HuH-7.5 (cell line): ENCODE results near the gene P2RY8.
A peak's percentile ranks its signal among the peaks of the same experiment; 100 is the strongest.
"Not testable (repeated sequence)": the region's sequence is repeated elsewhere in the genome, so short reads cannot be mapped to it uniquely, and the experiment has no call there.

ENCODE experiments used
- DNase-seq: peaks from one replicate; pipeline ENCODE4 v3.0.0; 2011; ENCODE audit warnings: low spot score

The P2RY8 gene

GRCh38 chrX:1520350-1520749, 16.6 kb downstream of the P2RY8 start:
- no peak for DNase-seq

GRCh38 chrX:1519022-1519497, 17.9 kb downstream of the P2RY8 start:
- DNase-seq = no peak

GRCh38 chrX:1518512-1518911, 18.5 kb downstream of the P2RY8 start:
- no peak for DNase-seq

GRCh38 chrX:1516596-1517104, 20.3 kb downstream of the P2RY8 start:
- no peak for DNase-seq

GRCh38 chrX:1511829-1512228, 25.2 kb downstream of the P2RY8 start:
- DNase-seq = no peak

- DNase-seq = no peak
Observed at GRCh38 chrX:1511150-1511549, 25.8 kb downstream of the P2RY8 start.

GRCh38 chrX:1507511-1508463, 29.2 kb downstream of the P2RY8 start:
- DNase-seq = no peak

- DNase-seq = no peak
Observed at GRCh38 chrX:1506916-1507315, 30.1 kb downstream of the P2RY8 start.

GRCh38 chrX:1502853-1503252, 34.1 kb downstream of the P2RY8 start:
- no peak for DNase-seq

- no peak for DNase-seq
Observed at GRCh38 chrX:1502241-1502640, 34.7 kb downstream of the P2RY8 start.

GRCh38 chrX:1500701-1501624, 36.0 kb downstream of the P2RY8 start:
- DNase-seq = no peak

GRCh38 chrX:1496076-1496475, 40.9 kb downstream of the P2RY8 start:
- DNase-seq = no peak

- no peak for DNase-seq
Observed at GRCh38 chrX:1493877-1494510, 43.0 kb downstream of the P2RY8 start.

GRCh38 chrX:1493412-1493811, 43.6 kb downstream of the P2RY8 start:
- no peak for DNase-seq

- no peak for DNase-seq
Observed at GRCh38 chrX:1492421-1493012, 44.5 kb downstream of the P2RY8 start.

GRCh38 chrX:1491851-1492349, 45.1 kb downstream of the P2RY8 start:
- DNase-seq = peak; percentile 16

- not testable (repeated sequence) for DNase-seq
Observed at GRCh38 chrX:1491248-1491647, 45.7 kb downstream of the P2RY8 start.

GRCh38 chrX:1490723-1491122, 46.3 kb downstream of the P2RY8 start:
- not testable (repeated sequence) for DNase-seq

- DNase-seq = not testable (repeated sequence)
Observed at GRCh38 chrX:1489354-1489753, 47.6 kb downstream of the P2RY8 start.

GRCh38 chrX:1488745-1489144, 48.2 kb downstream of the P2RY8 start:
- no peak for DNase-seq

- no peak for DNase-seq
Observed at GRCh38 chrX:1488141-1488540, 48.8 kb downstream of the P2RY8 start.
